K562 treated with DMSO at 1 percent for 24 hours (cell line): ENCODE measurements around the gene SYNJ2BP. TPM values are rescaled to one million over a fixed set of nuclear protein-coding genes. Genes with fewer than 3 reads are reported as not detected.

Experiments used
- total RNA-seq: library from RNA; unstranded; fragments of 300-600 nt; gene quantifications from 2 replicates; pipeline ENCODE4 v1.2.3, GENCODE V29; 2022; ENCODE audit warnings: low read depth; ENCODE audit not compliant: insufficient read depth

Gene SYNJ2BP, protein sequence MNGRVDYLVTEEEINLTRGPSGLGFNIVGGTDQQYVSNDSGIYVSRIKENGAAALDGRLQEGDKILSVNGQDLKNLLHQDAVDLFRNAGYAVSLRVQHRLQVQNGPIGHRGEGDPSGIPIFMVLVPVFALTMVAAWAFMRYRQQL
- 3.9 and 4.2 TPM in 2 replicates for total RNA-seq

DNA sequence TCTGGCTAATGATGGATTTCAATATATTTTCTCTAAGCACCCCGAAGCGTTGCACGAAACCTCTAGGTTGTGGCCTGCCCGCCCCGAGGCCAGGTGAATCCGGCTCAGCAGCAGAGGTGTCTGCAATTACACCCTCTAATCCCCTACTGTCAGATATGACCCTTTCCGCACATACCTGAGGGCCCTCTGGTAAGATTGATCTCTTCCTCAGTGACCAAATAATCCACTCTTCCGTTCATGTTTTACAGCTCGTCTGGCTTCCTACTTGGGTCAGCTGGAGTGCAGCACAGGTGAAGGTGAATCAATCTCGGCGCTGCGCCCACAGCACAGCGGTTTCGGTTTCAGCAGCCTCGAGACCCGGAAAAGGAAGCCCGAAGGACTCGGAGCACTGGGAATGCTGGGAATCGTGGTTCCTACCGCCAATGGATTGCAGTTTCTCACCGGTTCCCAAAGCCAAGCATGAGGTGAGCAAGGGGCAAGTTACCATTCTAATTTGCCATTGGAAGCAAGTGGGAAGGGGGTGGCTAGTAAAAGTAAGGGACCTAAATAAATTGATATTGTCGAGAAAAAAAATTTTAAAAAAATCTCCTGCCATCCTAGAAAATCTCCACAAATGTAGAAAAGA lies at the start of gene SYNJ2BP:
SYNJ2BP (minus strand) TSS at position 366 of the 625 bp plus-strand sequence; CDS start at position 239, 127 bp downstream.

DNA sequence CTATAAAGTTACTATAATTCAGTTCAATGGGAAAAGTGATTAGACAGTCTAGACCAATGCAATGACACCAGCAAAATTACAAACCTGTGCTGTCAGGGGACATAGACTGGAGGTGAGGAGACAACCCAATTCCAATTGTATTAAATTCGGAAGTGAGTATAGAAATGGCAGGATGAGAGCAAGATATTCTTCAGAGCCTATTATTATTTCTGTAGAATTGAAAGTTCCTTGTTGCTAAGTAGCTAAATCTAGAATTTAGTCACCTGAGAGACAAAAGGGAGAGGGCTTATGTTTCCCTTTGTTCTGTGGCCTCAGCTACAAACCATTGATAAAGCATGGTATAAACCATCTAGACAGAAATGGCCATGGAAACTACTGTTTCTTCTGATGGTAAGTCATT lies 35.0 kb upstream of the SYNJ2BP start, which contains the start of gene ADAM21:
ADAM21 (plus strand) TSS at position 301 of the 400 bp plus-strand sequence. CDS start 5,326 bp downstream, outside the sequence.

Other genes with a start within 250 kb of the SYNJ2BP start
- gene SLC8A3, start 228.1 kb downstream of the SYNJ2BP start, total RNA-seq, result not detected in 2 replicates
- 6.3 and 8.7 TPM in 2 replicates for gene COX16, start 57.4 kb downstream of the SYNJ2BP start, total RNA-seq
- not detected in 2 replicates for gene ADAM21, start 35.1 kb upstream of the SYNJ2BP start, total RNA-seq
- gene ADAM20, start 117.9 kb upstream of the SYNJ2BP start, total RNA-seq, result not detected in 2 replicates
- 16.2 and 18.1 TPM in 2 replicates for gene MED6, start 183.6 kb upstream of the SYNJ2BP start, total RNA-seq
- not detected in 2 replicates for gene TTC9, start 224.8 kb upstream of the SYNJ2BP start, total RNA-seq